ENCODE results near the gene EBF4.
A peak's percentile ranks its signal among the peaks of the same experiment; 100 is the strongest.

Gene EBF4

GRCh38 chr20:2707353-2708072 lies 14.9 kb downstream of the EBF4 start:
- no peaks in the 10 kb centered on the region for H3K36me3 ChIP-seq
- no peaks in the 10 kb centered on the region for H3K9me3 ChIP-seq
- no peak for TF ChIP-seq Cebpa-rat (IDR thresholded peaks at IDR 0.05)
- peak overlapping the region; percentile 18; the same call in 1 of the 2 replicates for H3K27ac ChIP-seq
- peaks cover 37% of the 10 kb centered on the region for H3K4me1 ChIP-seq
- no peaks in the 10 kb centered on the region for H4K20me1 ChIP-seq
- H3K27me3 ChIP-seq: no peaks in the 10 kb centered on the region
- no peak overlapping the region for H3K4me3 ChIP-seq
- H3K9ac ChIP-seq: peak overlapping the region; percentile 24; the same call in 1 of the 2 replicates
- peak overlapping the region; percentile 72 for H3K4me2 ChIP-seq

- no peaks in the 10 kb centered on the region for H3K27me3 ChIP-seq
- no peaks in the 10 kb centered on the region for H4K20me1 ChIP-seq
Observed at GRCh38 chr20:2708073-2708415, 15.5 kb downstream of the EBF4 start.

GRCh38 chr20:2708665-2709064 lies 16.1 kb downstream of the EBF4 start:
- Histone ChIP-seq H3K4me2 (no peak overlapping the region), H3K4me3 (no peak overlapping the region), H3K4me1 (peaks cover 43% of the 10 kb centered on the region), H3K27me3 (no peaks in the 10 kb centered on the region), H3K36me3 (no peaks in the 10 kb centered on the region), H3K27ac (no peak overlapping the region), H4K20me1 (no peaks in the 10 kb centered on the region), H3K9me3 (no peaks in the 10 kb centered on the region), H3K9ac (no peak overlapping the region)
- no peak for TF ChIP-seq Cebpa-rat (IDR thresholded peaks at IDR 0.05)

More at GRCh38 chr20:2708073-2708415, 15.5 kb downstream of the EBF4 start:
- no peak for TF ChIP-seq Cebpa-rat (IDR thresholded peaks at IDR 0.05)
- H3K36me3 ChIP-seq: no peaks in the 10 kb centered on the region
- H3K9ac ChIP-seq: no peak overlapping the region
- H3K27ac ChIP-seq: 0 out of 2 replicates have a peak overlapping the region, but pooled peaks have one; percentile 18
- peaks cover 37% of the 10 kb centered on the region for H3K4me1 ChIP-seq
- H3K9me3 ChIP-seq: no peaks in the 10 kb centered on the region
- peak overlapping the region; percentile 72 for H3K4me2 ChIP-seq
- H3K4me3 ChIP-seq: no peak overlapping the region

GRCh38 chr20:2709205-2709981 lies 16.8 kb downstream of the EBF4 start:
- H3K36me3 ChIP-seq: no peaks in the 10 kb centered on the region
- H3K4me3 ChIP-seq: no peak overlapping the region
- no peaks in the 10 kb centered on the region for H3K27me3 ChIP-seq
- no peak overlapping the region for H3K27ac ChIP-seq
- peak overlapping the region; percentile 49 for H3K4me2 ChIP-seq
- no peaks in the 10 kb centered on the region for H4K20me1 ChIP-seq
- no peak overlapping the region for H3K9ac ChIP-seq
- peaks cover 50% of the 10 kb centered on the region for H3K4me1 ChIP-seq
- no peak for TF ChIP-seq Cebpa-rat (IDR thresholded peaks at IDR 0.05)
- no peaks in the 10 kb centered on the region for H3K9me3 ChIP-seq

GRCh38 chr20:2713285-2713684 lies 20.7 kb downstream of the EBF4 start:
- H3K4me1 ChIP-seq: peaks cover 28% of the 10 kb centered on the region
- H3K9me3 ChIP-seq: peaks cover 27% of the 10 kb centered on the region
- H4K20me1 ChIP-seq: no peaks in the 10 kb centered on the region
- no peak overlapping the region for H3K4me3 ChIP-seq
- H3K27me3 ChIP-seq: no peaks in the 10 kb centered on the region
- peak overlapping the region; percentile 66 for H3K4me2 ChIP-seq
- no peak for TF ChIP-seq Cebpa-rat (IDR thresholded peaks at IDR 0.05)
- no peak overlapping the region for H3K27ac ChIP-seq
- H3K36me3 ChIP-seq: no peaks in the 10 kb centered on the region
- no peak overlapping the region for H3K9ac ChIP-seq

- Histone ChIP-seq H3K4me1 (0 out of 2 replicates have a peak, but pooled peaks cover 5% of the 10 kb centered on the region), H3K9me3 (peaks cover 34% of the 10 kb centered on the region), H3K36me3 (peaks cover 3% of the 10 kb centered on the region; the same call in 1 of the 2 replicates), H3K4me2 (peak overlapping the region; percentile 10; the same call in 1 of the 2 replicates), H3K27me3 (no peaks in the 10 kb centered on the region), H3K4me3 (no peak overlapping the region), H4K20me1 (no peaks in the 10 kb centered on the region), H3K27ac (no peak overlapping the region), H3K9ac (no peak overlapping the region)
- no peak for TF ChIP-seq Cebpa-rat (IDR thresholded peaks at IDR 0.05)
Observed at GRCh38 chr20:2729251-2729713, 36.7 kb downstream of the EBF4 start.

GRCh38 chr20:2729791-2730190 lies 37.2 kb downstream of the EBF4 start:
- Histone ChIP-seq H3K4me3 (no peak overlapping the region), H3K27me3 (no peaks in the 10 kb centered on the region), H4K20me1 (no peaks in the 10 kb centered on the region), H3K9me3 (peaks cover 31% of the 10 kb centered on the region), H3K4me1 (0 out of 2 replicates have a peak, but pooled peaks cover 5% of the 10 kb centered on the region), H3K9ac (no peak overlapping the region), H3K4me2 (no peak overlapping the region), H3K27ac (no peak overlapping the region), H3K36me3 (peaks cover 3% of the 10 kb centered on the region; the same call in 1 of the 2 replicates)
- no peak for TF ChIP-seq Cebpa-rat (IDR thresholded peaks at IDR 0.05)

GRCh38 chr20:2734899-2735298 lies 42.3 kb downstream of the EBF4 start:
- Histone ChIP-seq H3K4me1 (peaks cover 6% of the 10 kb centered on the region; the same call in 1 of the 2 replicates), H3K9me3 (peaks cover 33% of the 10 kb centered on the region), H3K4me2 (no peak overlapping the region), H3K9ac (no peak overlapping the region), H3K27me3 (no peaks in the 10 kb centered on the region), H3K36me3 (peaks cover 3% of the 10 kb centered on the region; the same call in 1 of the 2 replicates), H4K20me1 (no peaks in the 10 kb centered on the region), H3K27ac (no peak overlapping the region), H3K4me3 (no peak overlapping the region)
- TF ChIP-seq Cebpa-rat (IDR thresholded peaks at IDR 0.05): no peak

GRCh38 chr20:2736441-2736840 lies 43.9 kb downstream of the EBF4 start:
- H3K27me3 ChIP-seq: no peaks in the 10 kb centered on the region
- no peak overlapping the region for H3K4me3 ChIP-seq
- TF ChIP-seq Cebpa-rat (IDR thresholded peaks at IDR 0.05): no peak
- H3K9me3 ChIP-seq: peaks cover 23% of the 10 kb centered on the region
- H3K36me3 ChIP-seq: peaks cover 3% of the 10 kb centered on the region; the same call in 1 of the 2 replicates
- no peak overlapping the region for H3K9ac ChIP-seq
- H3K27ac ChIP-seq: no peak overlapping the region
- no peaks in the 10 kb centered on the region for H4K20me1 ChIP-seq
- H3K4me2 ChIP-seq: no peak overlapping the region
- H3K4me1 ChIP-seq: peaks cover 12% of the 10 kb centered on the region
